Measurements from ENCODE around the gene CACUL1. TPM values are rescaled to one million over a fixed set of nuclear protein-coding genes. Genes with fewer than 3 reads are reported as not detected.

Gene CACUL1
- total RNA-seq, 2 experiments from 2014 or later: 18.4 to 19.2 TPM

DNA sequence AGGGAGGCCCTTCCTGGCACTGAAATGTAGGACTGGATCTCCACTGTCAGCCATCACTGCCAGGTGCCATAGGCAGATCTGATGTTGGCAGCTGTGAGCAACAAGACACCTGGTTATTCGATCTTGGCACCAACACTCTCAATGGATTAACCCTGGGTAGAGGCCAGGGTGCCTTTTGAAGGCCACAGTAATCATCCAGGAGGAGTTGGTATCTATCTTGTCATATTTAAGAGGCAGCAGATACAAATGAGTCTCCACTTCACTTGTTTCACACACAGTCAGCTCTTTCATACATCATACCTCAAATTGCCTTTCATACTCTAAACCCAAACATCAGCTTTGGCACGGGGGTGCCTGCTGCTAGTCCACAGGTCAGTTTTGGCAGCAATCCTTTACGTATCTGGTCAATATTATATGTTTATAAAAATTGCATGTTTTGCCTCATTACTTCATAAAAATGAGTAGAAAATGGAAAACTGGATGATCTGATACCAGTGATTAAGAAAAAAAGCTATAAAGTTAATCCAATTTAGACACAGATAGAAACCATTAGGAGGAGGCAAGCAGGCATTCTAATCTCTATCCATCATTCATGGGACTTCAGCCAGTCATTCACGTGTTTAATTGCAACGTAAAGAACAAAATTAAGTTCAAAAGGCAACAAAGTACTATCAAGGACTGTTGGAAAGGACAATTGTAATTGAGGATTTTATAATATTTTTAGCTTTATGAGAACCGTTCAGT, 12.7 kb upstream of the CACUL1 start:
- Mint-ChIP-seq H3K36me3 (ENCODE audit: low read depth) (no peaks in the 10 kb centered on the region), H3K4me1 (ENCODE audit: low read depth) (no peaks in the 10 kb centered on the region), H3K4me3 (no peak overlapping the region), H3K9me3 (no peaks in the 10 kb centered on the region), H3K27me3 (ENCODE audit: low read depth) (no peaks in the 10 kb centered on the region), H3K27ac (no peak overlapping the region)
- intact Hi-C loops (cut with micrococcal nuclease): no loop called here
- DNase-seq: no peak
- CTCF ChIA-PET: no interaction called here

DNA sequence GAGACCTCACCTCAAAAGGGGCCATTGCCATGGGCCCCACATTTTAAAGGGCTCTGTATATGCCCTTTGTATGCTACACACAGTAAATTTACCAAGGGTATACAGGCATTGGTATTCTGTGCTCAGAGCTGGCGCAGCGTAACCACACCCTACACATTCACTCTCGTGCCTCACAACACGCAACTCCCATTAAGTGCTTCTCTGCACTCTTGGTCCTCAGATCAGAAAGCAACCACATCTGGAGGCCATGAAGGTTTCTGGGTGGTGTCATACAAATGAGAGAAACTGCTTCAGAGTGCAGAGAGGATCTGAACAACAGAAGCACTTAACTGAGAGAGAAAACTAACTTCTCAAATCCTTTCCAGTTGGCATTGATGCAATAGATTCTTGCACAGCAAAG, 9.4 kb upstream of the CACUL1 start:
- Mint-ChIP-seq H3K27ac (no peak overlapping the region), H3K9me3 (no peaks in the 10 kb centered on the region), H3K4me1 (ENCODE audit: low read depth) (no peaks in the 10 kb centered on the region), H3K27me3 (ENCODE audit: low read depth) (no peaks in the 10 kb centered on the region), H3K4me3 (no peak overlapping the region), H3K36me3 (ENCODE audit: low read depth) (no peaks in the 10 kb centered on the region)
- no peak for DNase-seq
- CTCF ChIA-PET: no interaction called here
- intact Hi-C loops (cut with micrococcal nuclease): no loop called here

DNA sequence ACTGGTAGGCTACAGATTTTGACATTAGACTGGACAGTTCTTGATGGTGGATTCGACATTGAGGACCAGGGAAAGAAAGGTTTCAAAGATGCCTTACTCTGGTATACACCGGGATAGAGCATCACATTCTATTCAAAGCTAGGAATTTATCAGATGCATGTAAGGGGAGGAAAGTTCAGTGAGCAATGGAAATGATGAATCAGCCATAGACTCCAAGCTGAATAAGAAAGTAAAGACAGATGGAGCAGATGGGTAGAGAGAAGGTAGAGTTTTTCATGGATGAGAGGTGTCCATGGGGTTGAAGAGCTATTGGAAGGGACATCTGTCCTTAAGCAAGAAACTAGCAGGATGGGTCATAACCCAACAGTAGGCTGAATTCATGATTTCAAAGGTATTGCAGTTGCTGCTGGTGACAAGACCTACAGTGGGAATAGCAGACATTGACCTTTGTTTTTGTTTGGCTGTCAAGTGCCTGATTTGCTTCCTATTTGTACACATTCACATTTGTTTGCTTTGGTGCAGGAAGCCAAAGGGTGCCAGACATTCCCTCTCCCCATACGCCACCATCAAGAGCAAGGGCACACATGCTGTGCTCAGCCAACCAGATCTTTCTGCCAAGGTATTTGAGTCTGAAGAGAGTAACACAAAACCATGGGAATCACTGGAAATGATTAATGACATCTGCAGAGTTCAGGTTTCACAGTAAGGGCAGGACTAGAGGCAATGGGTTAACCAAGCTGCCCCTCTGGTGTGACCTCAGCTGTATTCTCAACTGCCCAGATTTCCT, 8.6 kb upstream of the CACUL1 start:
- CTCF ChIA-PET: no interaction called here
- H3K4me1 Mint-ChIP-seq (ENCODE audit: low read depth): no peaks in the 10 kb centered on the region
- no peak for DNase-seq
- H3K27ac Mint-ChIP-seq: no peak overlapping the region
- H3K9me3 Mint-ChIP-seq: no peaks in the 10 kb centered on the region
- intact Hi-C loops (cut with micrococcal nuclease): no loop called here
- no peaks in the 10 kb centered on the region for H3K27me3 Mint-ChIP-seq (ENCODE audit: low read depth)
- H3K36me3 Mint-ChIP-seq (ENCODE audit: low read depth): no peaks in the 10 kb centered on the region
- H3K4me3 Mint-ChIP-seq: no peak overlapping the region

DNA sequence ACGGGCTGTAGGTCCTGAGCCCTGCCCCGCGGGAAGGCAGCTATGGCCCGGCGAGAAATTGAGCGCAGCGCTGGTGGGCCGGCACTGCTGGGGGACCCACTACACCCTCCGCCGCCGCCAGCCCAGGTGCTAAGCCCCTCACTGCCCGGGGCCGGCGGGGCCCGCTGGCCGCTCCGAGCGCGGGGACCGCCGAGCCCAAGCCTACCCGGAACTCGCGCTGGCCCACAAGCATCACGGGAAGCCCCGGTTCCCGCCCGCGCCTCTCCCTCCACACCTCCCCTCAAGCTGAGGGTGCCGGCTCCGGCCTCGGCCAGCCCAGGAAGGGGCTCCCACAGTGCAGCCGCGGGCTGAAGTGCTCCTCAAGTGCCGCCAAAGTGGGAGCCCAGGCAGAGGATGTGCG, 5.5 kb upstream of the CACUL1 start:
- Mint-ChIP-seq H3K4me1 (ENCODE audit: low read depth) (peaks cover 9% of the 10 kb centered on the region), H3K36me3 (ENCODE audit: low read depth) (no peaks in the 10 kb centered on the region), H3K27ac (no peak overlapping the region), H3K27me3 (ENCODE audit: low read depth) (no peaks in the 10 kb centered on the region), H3K9me3 (no peaks in the 10 kb centered on the region), H3K4me3 (no peak overlapping the region)
- CTCF ChIA-PET: no interaction called here
- DNase-seq: no peak
- intact Hi-C loops (cut with micrococcal nuclease): no loop called here

DNA sequence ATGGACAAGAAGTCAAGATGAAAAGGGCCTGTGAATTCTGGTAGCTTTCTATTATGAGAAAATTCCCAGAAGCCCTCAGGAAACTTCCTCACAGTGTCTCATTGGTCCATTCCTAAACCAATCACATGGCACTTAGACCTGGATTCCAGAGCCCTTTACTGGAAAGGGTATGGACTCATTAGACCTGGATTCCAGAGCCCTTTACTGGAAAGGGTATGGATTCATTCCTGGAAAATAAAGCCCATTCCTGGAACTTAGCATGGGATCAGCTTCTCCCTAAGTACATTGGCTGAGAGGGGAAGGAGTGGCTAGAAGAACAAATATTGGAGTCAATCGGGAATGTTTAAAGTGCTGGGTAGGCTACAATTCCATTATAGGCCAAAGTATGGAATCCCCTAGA, 3.7 kb upstream of the CACUL1 start:
- Mint-ChIP-seq H3K4me3 (no peak overlapping the region), H3K27ac (no peak overlapping the region), H3K4me1 (ENCODE audit: low read depth) (peaks cover 13% of the 10 kb centered on the region), H3K9me3 (no peaks in the 10 kb centered on the region), H3K27me3 (ENCODE audit: low read depth) (no peaks in the 10 kb centered on the region), H3K36me3 (ENCODE audit: low read depth) (no peaks in the 10 kb centered on the region)
- CTCF ChIA-PET: interaction anchor here (0.9 kb wide), 1 partner anchor 19 kb away, joined by 3 read pairs; no protein-coding TSS in a partner anchor
- intact Hi-C loops (cut with micrococcal nuclease): loop anchor here (10.0 kb wide), 5 partner anchors 546 to 1104 kb away; partner anchors contain the start of genes BAG3 and INPP5F
- no peak for DNase-seq

DNA sequence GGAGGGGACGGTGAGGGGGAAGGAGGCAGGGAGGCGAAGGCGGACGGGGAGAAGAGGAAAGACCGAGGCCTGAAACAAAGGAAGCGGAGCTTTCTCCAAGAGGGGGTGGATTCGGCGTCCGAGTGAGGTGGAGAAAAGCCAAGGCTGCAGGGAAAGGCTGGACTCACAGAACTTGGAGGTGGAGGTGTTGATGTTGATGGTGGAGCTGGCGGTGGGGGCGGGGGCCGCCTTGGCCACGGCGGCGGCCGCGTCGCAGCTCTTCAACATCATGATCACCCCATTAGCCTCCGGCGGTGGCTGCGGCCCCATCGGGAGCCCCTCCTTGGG, 578 bp downstream of the CACUL1 start:
- peaks cover 43% of the 10 kb centered on the region for H3K4me1 Mint-ChIP-seq (ENCODE audit: low read depth)
- CTCF ChIA-PET: interaction anchor here (1.2 to 1.4 kb wide), 2 partner anchors 13 to 18 kb away, joined by 4 to 6 read pairs; no protein-coding TSS in a partner anchor
- H3K36me3 Mint-ChIP-seq (ENCODE audit: low read depth): peaks cover 2% of the 10 kb centered on the region
- DNase-seq: peak; percentile 53
- H3K27ac Mint-ChIP-seq: peak overlapping the region; percentile 82
- no peaks in the 10 kb centered on the region for H3K9me3 Mint-ChIP-seq
- H3K27me3 Mint-ChIP-seq (ENCODE audit: low read depth): no peaks in the 10 kb centered on the region
- H3K4me3 Mint-ChIP-seq: peak overlapping the region; percentile 95
- intact Hi-C loops (cut with micrococcal nuclease): loop anchor here (2.0 to 10.0 kb wide), 6 partner anchors 551 to 1119 kb away; partner anchors contain the start of genes BAG3, INPP5F and MCMBP

DNA sequence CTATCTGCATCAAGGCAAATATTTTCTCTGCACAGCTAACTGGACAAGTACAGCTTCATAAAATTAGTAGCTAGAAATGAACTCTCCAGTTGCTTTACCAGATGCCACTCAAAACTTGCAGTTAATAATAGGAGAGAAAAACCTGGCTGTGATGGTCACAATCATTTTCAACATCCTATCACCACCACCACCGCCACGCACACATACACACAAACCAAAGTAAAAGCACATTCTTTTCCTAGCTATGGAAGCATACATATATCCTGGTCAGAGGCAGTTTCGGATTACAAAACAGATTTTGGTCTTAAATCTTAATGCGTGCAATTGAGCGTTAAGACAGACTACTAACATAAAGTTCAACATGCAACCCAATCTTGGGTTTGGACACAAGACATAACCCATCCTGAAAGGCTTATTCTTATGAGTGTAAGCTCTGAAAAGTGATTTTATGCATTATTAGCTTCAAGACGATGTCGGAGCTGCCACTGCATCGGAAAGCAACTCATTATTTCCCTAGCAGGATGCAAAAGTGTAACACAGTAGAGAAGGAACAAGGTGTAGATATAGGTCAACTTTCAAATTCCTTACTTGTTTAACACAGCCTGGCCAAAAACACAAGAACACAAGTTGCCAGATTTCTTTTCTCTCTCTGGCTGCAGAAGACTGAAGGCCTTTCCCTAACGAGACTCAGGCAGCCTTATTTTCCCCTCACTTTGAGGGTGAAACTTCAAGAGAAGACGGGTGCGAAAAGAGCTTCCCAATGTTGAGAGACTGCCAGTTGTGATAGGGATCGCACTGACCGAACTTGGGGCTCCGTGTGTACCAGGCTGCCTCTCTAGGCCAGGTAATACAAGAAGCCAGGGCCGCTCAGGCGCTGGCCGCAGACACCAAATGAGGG, 1.2 kb downstream of the CACUL1 start:
- peaks cover 4% of the 10 kb centered on the region for H3K36me3 Mint-ChIP-seq (ENCODE audit: low read depth)
- H3K9me3 Mint-ChIP-seq: no peaks in the 10 kb centered on the region

DNA sequence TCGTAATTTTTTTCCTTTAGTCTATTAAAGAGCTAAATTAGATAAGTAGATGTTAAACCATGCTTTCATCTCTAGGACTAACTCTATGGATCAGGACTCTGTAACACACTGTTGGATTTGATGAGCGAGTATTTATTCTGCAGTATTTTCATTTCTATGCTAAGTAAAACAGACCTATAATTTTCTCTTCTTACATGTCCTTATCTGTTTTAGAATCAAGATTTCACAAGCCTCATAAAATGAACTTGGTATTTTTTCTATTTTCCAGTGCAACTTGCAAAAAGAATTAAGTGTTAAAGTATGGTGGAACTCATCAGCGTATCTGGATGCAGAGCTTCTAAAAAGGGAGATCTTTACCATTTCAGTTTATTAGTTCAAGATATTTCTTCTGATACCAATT, 2.4 kb downstream of the CACUL1 start:
- Mint-ChIP-seq H3K36me3 (ENCODE audit: low read depth) (peaks cover 12% of the 10 kb centered on the region), H3K9me3 (no peaks in the 10 kb centered on the region), H3K4me3 (no peak overlapping the region), H3K4me1 (ENCODE audit: low read depth) (peaks cover 57% of the 10 kb centered on the region), H3K27me3 (ENCODE audit: low read depth) (no peaks in the 10 kb centered on the region), H3K27ac (no peak overlapping the region)
- intact Hi-C loops (cut with micrococcal nuclease): loop anchor here (10.0 kb wide), 5 partner anchors 552 to 1098 kb away; partner anchors contain the start of genes BAG3 and INPP5F
- CTCF ChIA-PET: interaction anchor here (0.7 to 1.5 kb wide), 5 partner anchors 16 to 156 kb away, joined by 3 to 4 read pairs (median 3); no protein-coding TSS in a partner anchor
- no peak for DNase-seq

More for the DNA sequence above, 1.2 kb downstream of the CACUL1 start:
- peak overlapping the region; percentile 82 for H3K27ac Mint-ChIP-seq
- DNase-seq: no peak
- no peaks in the 10 kb centered on the region for H3K27me3 Mint-ChIP-seq (ENCODE audit: low read depth)
- H3K4me1 Mint-ChIP-seq (ENCODE audit: low read depth): peaks cover 46% of the 10 kb centered on the region
- CTCF ChIA-PET: interaction anchor here (0.6 to 1.5 kb wide), 4 partner anchors 17 to 185 kb away, joined by 3 to 4 read pairs (median 4); no protein-coding TSS in a partner anchor
- intact Hi-C loops (cut with micrococcal nuclease): loop anchor here (1.0 to 10.0 kb wide), 7 partner anchors 20 to 1119 kb away; partner anchors contain the start of genes BAG3, INPP5F and MCMBP
- H3K4me3 Mint-ChIP-seq: peak overlapping the region; percentile 95

DNA sequence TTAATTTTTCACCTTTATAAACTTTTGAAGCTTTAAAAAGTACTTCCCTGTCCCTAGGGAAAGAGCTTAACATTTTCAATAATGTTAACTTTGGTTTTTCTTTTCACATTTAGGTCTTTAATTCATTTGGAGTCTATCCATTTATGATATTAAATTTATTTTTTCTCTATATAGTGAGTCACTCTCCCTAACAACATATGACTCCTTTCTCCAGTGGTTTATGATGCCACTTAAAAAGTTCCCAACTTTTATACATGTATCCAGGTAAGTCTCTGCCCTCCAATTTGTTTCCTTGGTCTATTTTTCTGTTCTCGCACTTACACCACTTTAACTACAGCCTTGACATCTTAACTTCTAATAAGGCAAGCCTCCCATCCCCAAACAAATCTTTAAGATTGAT, 3.5 kb downstream of the CACUL1 start:
- H3K27me3 Mint-ChIP-seq (ENCODE audit: low read depth): no peaks in the 10 kb centered on the region
- no peak overlapping the region for H3K27ac Mint-ChIP-seq
- no peak for DNase-seq
- peaks cover 61% of the 10 kb centered on the region for H3K4me1 Mint-ChIP-seq (ENCODE audit: low read depth)
- H3K4me3 Mint-ChIP-seq: no peak overlapping the region
- H3K9me3 Mint-ChIP-seq: no peaks in the 10 kb centered on the region
- intact Hi-C loops (cut with micrococcal nuclease): loop anchor here (10.0 kb wide), 5 partner anchors 554 to 1096 kb away; partner anchors contain the start of genes BAG3 and INPP5F
- H3K36me3 Mint-ChIP-seq (ENCODE audit: low read depth): peaks cover 14% of the 10 kb centered on the region
- CTCF ChIA-PET: no interaction called here

DNA sequence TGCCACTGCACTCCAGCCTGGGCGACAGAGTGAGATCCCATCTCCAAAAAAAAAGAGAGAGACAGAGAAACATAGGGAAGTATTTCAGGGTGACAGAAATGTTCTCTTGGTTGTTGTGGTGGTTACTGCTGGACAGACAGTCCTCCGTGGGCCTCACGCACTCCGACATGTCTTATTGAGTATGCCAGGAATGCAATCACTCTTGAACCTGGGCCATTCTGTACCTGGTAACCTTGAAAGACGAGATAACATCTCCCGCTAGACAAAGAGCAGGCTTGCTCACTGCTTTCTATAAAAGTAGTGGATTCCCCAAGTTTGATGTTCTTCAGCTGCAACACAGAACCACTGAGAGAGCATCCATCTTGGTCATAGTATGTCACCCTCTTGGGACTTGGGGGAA, 6.7 kb downstream of the CACUL1 start:
- intact Hi-C loops (cut with micrococcal nuclease): no loop called here
- CTCF ChIA-PET: no interaction called here
- no peaks in the 10 kb centered on the region for H3K27me3 Mint-ChIP-seq (ENCODE audit: low read depth)
- DNase-seq: no peak
- H3K36me3 Mint-ChIP-seq (ENCODE audit: low read depth): peaks cover 14% of the 10 kb centered on the region
- no peak overlapping the region for H3K4me3 Mint-ChIP-seq
- H3K9me3 Mint-ChIP-seq: no peaks in the 10 kb centered on the region
- H3K4me1 Mint-ChIP-seq (ENCODE audit: low read depth): peaks cover 56% of the 10 kb centered on the region
- H3K27ac Mint-ChIP-seq: no peak overlapping the region

DNA sequence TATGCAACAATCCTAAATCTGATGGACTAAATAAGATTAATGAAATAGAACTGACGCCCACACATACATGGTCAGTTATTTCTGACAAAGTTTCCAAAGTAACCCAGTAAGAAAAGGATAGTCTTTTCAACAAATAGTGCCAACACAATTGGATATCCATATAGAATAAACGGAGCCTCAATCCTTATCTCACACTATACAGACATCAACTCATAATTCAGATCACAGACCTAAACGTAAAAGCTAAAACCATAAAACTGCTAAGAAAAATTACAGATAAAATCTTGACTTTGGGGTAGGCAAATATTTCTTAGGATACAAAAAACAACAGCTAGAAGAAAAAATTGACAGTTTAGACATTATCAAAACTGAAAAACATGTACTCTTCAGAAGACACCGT, 8.5 kb downstream of the CACUL1 start:
- H3K36me3 Mint-ChIP-seq (ENCODE audit: low read depth): peaks cover 14% of the 10 kb centered on the region
- H3K27me3 Mint-ChIP-seq (ENCODE audit: low read depth): no peaks in the 10 kb centered on the region
- CTCF ChIA-PET: no interaction called here
- H3K27ac Mint-ChIP-seq: no peak overlapping the region
- H3K4me3 Mint-ChIP-seq: no peak overlapping the region
- intact Hi-C loops (cut with micrococcal nuclease): no loop called here
- no peaks in the 10 kb centered on the region for H3K9me3 Mint-ChIP-seq
- peaks cover 60% of the 10 kb centered on the region for H3K4me1 Mint-ChIP-seq (ENCODE audit: low read depth)
- no peak for DNase-seq

DNA sequence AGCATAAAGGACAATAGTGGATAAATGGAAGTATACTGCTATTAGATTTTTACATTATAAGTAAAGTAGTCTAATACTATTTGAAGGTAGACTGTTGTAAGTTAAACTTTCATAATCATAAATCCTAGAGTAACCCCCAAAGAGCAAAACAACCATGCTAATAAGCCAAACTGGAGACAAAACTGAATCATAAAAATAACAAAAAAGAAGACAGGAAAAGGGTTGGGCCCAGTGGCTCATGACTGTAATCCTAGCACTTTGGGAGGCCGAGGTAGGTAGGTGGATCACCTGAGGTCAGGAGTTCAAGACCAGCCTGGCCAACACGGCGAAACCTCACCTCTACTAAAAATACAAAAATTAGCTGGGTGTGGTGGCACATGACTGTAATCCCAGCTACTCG, 9.7 kb downstream of the CACUL1 start:
- no peak overlapping the region for H3K4me3 Mint-ChIP-seq
- no peak overlapping the region for H3K27ac Mint-ChIP-seq
- CTCF ChIA-PET: no interaction called here
- no peaks in the 10 kb centered on the region for H3K9me3 Mint-ChIP-seq
- intact Hi-C loops (cut with micrococcal nuclease): no loop called here
- DNase-seq: no peak
- H3K27me3 Mint-ChIP-seq (ENCODE audit: low read depth): no peaks in the 10 kb centered on the region
- peaks cover 57% of the 10 kb centered on the region for H3K4me1 Mint-ChIP-seq (ENCODE audit: low read depth)
- peaks cover 14% of the 10 kb centered on the region for H3K36me3 Mint-ChIP-seq (ENCODE audit: low read depth)

Data from activated naive CD4-positive, alpha-beta T cell treated with anti-CD3 and anti-CD28 coated beads for 36 hours (primary cell).